Heart left ventricle (tissue), 13 donors: ENCODE data around the gene IFI44L.

ENCODE experiments used
- POLR2A ChIP-seq, 2 donors: fragments of 450-650 bp; IDR thresholded peaks; one replicate each; pipeline ENCODE4 v1.6.1; 2017; ENCODE audit warnings: antibody characterized with exemption in 2 of 2, mild to moderate bottlenecking in 2 of 2, moderate library complexity in 2 of 2
- TF ChIP-seq, protein P1 (sequence below), 12 donors: fragments of 200-600 bp; sonication (generic) in 4 of 12; IDR thresholded peaks; one replicate each; pipeline versions ENCODE4 v1.5.0 to v1.8.0; 2018 to 2022; ENCODE audit warnings: antibody characterized with exemption in 12 of 12, mild to moderate bottlenecking in 5 of 12
- donor health status: ischemic (EF 13 %, LVEDD 7.1; RV severe dilation, severe dysfunction).
- donor health status: DM: no; HTN: yes; CAD: no.
- donor health status: DM: no; HTN: no; CAD: no.
- donor health status: ischemic (EF 25% LVEDD 6.9; RV normal size, moderate dysfunction).
- donor health status: ischemic (EF 25% LVEDD 5.7; RV mildly dilated, moderate dysfunction).
- donor health status: ischemic (EF 35%, LVEDD 5.7; RV mildly dilated, moderate dysfunction).
- donor health status: nonischemic (EF 11% LVEDD 7.7; RV severe dilation, severe dysfunction).
- donor health status: DM: yes; HTN: yes; CAD: no.
- donor health status: PGD.
- donor health status: ischemic (EF 29% LVEDD 5.4; RV normal size, mild dysfunction).
- donor health status: nonischemic (EF 23%, LVEDD 6.1; RV moderate dilation, normal function).

DNA sequence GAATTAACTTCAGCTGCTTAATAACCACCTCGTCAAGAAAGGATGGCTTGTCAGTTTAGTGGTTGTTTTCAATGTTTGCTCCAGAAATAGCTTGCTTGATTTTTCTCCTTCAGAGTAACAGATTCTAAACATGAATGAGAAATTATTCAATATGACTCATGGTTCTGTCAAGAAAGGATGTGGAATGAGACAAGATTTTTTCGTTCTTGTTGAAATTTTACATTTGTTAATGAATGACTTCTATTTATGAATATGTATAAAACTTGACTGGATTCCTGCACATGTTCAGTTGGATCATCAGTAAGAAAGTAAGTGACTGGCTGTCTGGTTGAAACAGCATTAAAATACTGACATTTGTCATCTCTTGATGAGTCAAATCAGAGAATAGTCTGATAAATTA is 67.7 kb downstream of the IFI44L start:
- TF ChIP-seq, protein P1, sequence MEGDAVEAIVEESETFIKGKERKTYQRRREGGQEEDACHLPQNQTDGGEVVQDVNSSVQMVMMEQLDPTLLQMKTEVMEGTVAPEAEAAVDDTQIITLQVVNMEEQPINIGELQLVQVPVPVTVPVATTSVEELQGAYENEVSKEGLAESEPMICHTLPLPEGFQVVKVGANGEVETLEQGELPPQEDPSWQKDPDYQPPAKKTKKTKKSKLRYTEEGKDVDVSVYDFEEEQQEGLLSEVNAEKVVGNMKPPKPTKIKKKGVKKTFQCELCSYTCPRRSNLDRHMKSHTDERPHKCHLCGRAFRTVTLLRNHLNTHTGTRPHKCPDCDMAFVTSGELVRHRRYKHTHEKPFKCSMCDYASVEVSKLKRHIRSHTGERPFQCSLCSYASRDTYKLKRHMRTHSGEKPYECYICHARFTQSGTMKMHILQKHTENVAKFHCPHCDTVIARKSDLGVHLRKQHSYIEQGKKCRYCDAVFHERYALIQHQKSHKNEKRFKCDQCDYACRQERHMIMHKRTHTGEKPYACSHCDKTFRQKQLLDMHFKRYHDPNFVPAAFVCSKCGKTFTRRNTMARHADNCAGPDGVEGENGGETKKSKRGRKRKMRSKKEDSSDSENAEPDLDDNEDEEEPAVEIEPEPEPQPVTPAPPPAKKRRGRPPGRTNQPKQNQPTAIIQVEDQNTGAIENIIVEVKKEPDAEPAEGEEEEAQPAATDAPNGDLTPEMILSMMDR (IDR thresholded peaks at IDR 0.05): no peak
- TF ChIP-seq POLR2A (IDR thresholded peaks at IDR 0.05): no peak
